Ishikawa (cell line): Measurements from ENCODE around the gene EEF2K.

Experiments used
- CREB1 ChIP-seq: IDR thresholded peaks from 2 replicates; pipeline ENCODE4 v1.6.1; 2012; ENCODE audit warnings: low read depth
- EGR1 ChIP-seq: IDR thresholded peaks from 2 replicates; pipeline ENCODE4 v1.6.1; 2012
- EP300 ChIP-seq: IDR thresholded peaks from 2 replicates; pipeline ENCODE4 v1.6.1; 2012; ENCODE audit warnings: borderline replicate concordance
- FOXM1 ChIP-seq: IDR thresholded peaks from 2 replicates; pipeline ENCODE4 v1.6.1; 2012; ENCODE audit warnings: low read depth, borderline replicate concordance
- RAD21 ChIP-seq: IDR thresholded peaks from 2 replicates; pipeline ENCODE4 v1.6.1; 2012; ENCODE audit warnings: low read depth
- TAF1 ChIP-seq: IDR thresholded peaks from 2 replicates; pipeline ENCODE4 v1.6.1; 2012; ENCODE audit warnings: low read depth, mild to moderate bottlenecking
- TCF12 ChIP-seq: IDR thresholded peaks from 2 replicates; pipeline ENCODE4 v1.6.1; 2012; ENCODE audit warnings: low read depth
- TF ChIP-seq, protein P1 (sequence below): IDR thresholded peaks from 2 replicates; pipeline ENCODE4 v1.6.1; 2012
- TF ChIP-seq, protein P2 (sequence below): IDR thresholded peaks from 2 replicates; pipeline ENCODE4 v1.6.1; 2012; ENCODE audit warnings: low read depth, mild to moderate bottlenecking

DNA sequence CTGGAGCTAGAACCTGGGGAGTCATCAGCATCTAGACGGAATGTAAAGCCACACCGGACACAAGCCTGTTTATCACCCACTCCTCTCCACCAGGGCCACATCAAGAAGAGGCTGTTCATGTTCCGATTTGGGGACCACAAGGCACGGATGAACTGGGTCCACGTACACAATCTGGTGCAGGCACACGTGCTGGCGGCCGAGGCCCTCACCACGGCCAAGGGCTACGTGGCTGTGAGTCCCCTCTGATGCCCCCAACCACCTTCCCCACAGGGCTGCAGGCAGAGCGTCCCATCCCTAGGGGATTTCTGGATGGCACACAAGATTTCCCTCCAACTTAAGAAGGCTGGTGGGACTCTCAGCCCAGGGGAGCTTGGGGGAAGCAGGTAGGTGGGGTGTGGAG, 24.7 kb upstream of the EEF2K start:
- TF ChIP-seq EP300 (no peak), TAF1 (no peak), EGR1 (no peak), RAD21 (no peak), TCF12 (no peak), CREB1 (no peak), FOXM1 (no peak)
- TF ChIP-seq, protein P1, sequence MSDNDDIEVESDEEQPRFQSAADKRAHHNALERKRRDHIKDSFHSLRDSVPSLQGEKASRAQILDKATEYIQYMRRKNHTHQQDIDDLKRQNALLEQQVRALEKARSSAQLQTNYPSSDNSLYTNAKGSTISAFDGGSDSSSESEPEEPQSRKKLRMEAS = no peak
- TF ChIP-seq, protein P2, sequence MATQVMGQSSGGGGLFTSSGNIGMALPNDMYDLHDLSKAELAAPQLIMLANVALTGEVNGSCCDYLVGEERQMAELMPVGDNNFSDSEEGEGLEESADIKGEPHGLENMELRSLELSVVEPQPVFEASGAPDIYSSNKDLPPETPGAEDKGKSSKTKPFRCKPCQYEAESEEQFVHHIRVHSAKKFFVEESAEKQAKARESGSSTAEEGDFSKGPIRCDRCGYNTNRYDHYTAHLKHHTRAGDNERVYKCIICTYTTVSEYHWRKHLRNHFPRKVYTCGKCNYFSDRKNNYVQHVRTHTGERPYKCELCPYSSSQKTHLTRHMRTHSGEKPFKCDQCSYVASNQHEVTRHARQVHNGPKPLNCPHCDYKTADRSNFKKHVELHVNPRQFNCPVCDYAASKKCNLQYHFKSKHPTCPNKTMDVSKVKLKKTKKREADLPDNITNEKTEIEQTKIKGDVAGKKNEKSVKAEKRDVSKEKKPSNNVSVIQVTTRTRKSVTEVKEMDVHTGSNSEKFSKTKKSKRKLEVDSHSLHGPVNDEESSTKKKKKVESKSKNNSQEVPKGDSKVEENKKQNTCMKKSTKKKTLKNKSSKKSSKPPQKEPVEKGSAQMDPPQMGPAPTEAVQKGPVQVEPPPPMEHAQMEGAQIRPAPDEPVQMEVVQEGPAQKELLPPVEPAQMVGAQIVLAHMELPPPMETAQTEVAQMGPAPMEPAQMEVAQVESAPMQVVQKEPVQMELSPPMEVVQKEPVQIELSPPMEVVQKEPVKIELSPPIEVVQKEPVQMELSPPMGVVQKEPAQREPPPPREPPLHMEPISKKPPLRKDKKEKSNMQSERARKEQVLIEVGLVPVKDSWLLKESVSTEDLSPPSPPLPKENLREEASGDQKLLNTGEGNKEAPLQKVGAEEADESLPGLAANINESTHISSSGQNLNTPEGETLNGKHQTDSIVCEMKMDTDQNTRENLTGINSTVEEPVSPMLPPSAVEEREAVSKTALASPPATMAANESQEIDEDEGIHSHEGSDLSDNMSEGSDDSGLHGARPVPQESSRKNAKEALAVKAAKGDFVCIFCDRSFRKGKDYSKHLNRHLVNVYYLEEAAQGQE = no peak
